Stomach (tissue), 9 donors: ENCODE measurements around the gene ANKFY1. TPM values are rescaled to one million over a fixed set of nuclear protein-coding genes. Genes with fewer than 3 reads are reported as not detected.

Source experiments
- DNase-seq, 2 donors: peaks; one replicate each; pipeline versions ENCODE4 v3.0.0 to v3.0.0-alpha.2; 2013 to 2019
- H3K27ac ChIP-seq, 5 donors: fragments of 200-600 bp in 4 of 5; sonication (generic) in 4 of 5; one replicate each; pipeline ENCODE4 v1.5.1; 2013 to 2019; ENCODE audit warnings: mild to moderate bottlenecking in 1 of 5, moderate library complexity in 1 of 5
- H3K27me3 ChIP-seq, 3 donors: fragments of 200-600 bp; sonication (generic); one replicate each; pipeline ENCODE4 v1.5.1; 2017 to 2019; ENCODE audit warnings: mixed run types in 1 of 3
- H3K36me3 ChIP-seq, 4 donors: fragments of 200-600 bp; sonication (generic); 1 replicate in 3 of 4; 2 replicates in 1 of 4; pipeline ENCODE4 v1.5.1; 2016 to 2019
- H3K4me1 ChIP-seq, 4 donors: fragments of 200-600 bp; sonication (generic); one replicate each; pipeline ENCODE4 v1.5.1; 2016 to 2019
- H3K4me3 ChIP-seq, 4 donors: fragments of 200-600 bp; sonication (generic) in 3 of 4; one replicate each; pipeline ENCODE4 v1.5.1; 2016 to 2019; ENCODE audit warnings: mild to moderate bottlenecking in 1 of 4
- H3K9me3 ChIP-seq, 4 donors: fragments of 200-600 bp; sonication (generic); one replicate each; pipeline ENCODE4 v1.5.1; 2016 to 2019
- CTCF ChIP-seq, 7 experiments: fragments of 450-650 bp in 4 of 7; fragments of 200-600 bp in 3 of 7; sonication (generic) in 3 of 7; IDR thresholded peaks; one replicate each; pipeline ENCODE4 v1.5.1; 2016 to 2019; ENCODE audit warnings: antibody characterized with exemption in 7 of 7, control low read depth in 2 of 7, mild to moderate bottlenecking in 1 of 7
- EP300 ChIP-seq: sonication (generic); formaldehyde crosslinking; IDR thresholded peaks from one replicate; pipeline ENCODE4 v1.6.1; 2017; ENCODE audit warnings: antibody characterized with exemption
- POLR2A ChIP-seq, 4 donors: fragments of 450-650 bp; IDR thresholded peaks; one replicate each; pipeline ENCODE4 v1.6.1; 2016; ENCODE audit warnings: antibody characterized with exemption in 4 of 4, control low read depth in 2 of 4, mild to moderate bottlenecking in 1 of 4, moderate library complexity in 1 of 4
- POLR2AphosphoS5 ChIP-seq, 3 donors: sonication (generic); formaldehyde crosslinking; IDR thresholded peaks; one replicate each; pipeline ENCODE4 v1.6.1; 2016; ENCODE audit warnings: antibody characterized with exemption in 3 of 3
- WGBS, 5 donors: extraction: QIAGEN DNeasy Blood & Tissue Kit in 3 of 5; methylation state at CpG; one replicate each; pipeline versions ENCODE4 v1.1.5 to v1.1.7; 2013 to 2018; 5-methylcytosine and 5-hydroxymethylcytosine counted together
- intact Hi-C: fragments of 100-400 bp; cut with DNase I; formaldehyde crosslinking; loops from one replicate; pipeline ENCODE4 v1.15.1; 2023; ENCODE audit warnings: low total_unique reads
- polyA plus RNA-seq, 3 donors: library from polyadenylated mRNA; stranded (reverse); fragments of 200-250 nt; gene quantifications; one replicate each; pipeline ENCODE4 v1.2.3, GENCODE V29; 2013
- total RNA-seq, 5 donors: library from RNA; depleted of rRNA; stranded (reverse); fragments of >200 nt; gene quantifications; one replicate each; pipeline versions ENCODE4 v1.1.0 to v1.2.3, GENCODE V29; 2014 to 2016
- donor health status: healthy with polysubstance abuse.
- donor health status: Bipolar disorder and iron deficiency.
- donor health status: healthy.

Gene ANKFY1
- total and polyA plus RNA-seq, 8 donors: 6.4 to 61.0 (median 39.2) TPM

GRCh38 chr17:4272972-4273368 lies 9.2 kb upstream of the ANKFY1 start:
- TF ChIP-seq CTCF (IDR thresholded peaks at IDR 0.05): no peak
- TF ChIP-seq POLR2AphosphoS5 (IDR thresholded peaks at IDR 0.05): no peak
- TF ChIP-seq POLR2A (IDR thresholded peaks at IDR 0.05): no peak
- TF ChIP-seq EP300: no peak
- no peak for DNase-seq
- 85 to 92% (median 88%) methylated on average over 4 of the region's 4 CpGs for WGBS, 5 donors
- H3K36me3 ChIP-seq: peaks cover 7 to 65% (median 40%) of the 10 kb centered on the region in 4 donors
- intact Hi-C loops: no loop called here
- H3K4me1 ChIP-seq: peaks cover 0 to 20% (median 10%) of the 10 kb centered on the region in 4 donors
- no peaks in the 10 kb centered on the region for H3K9me3 ChIP-seq
- H3K27me3 ChIP-seq: no peaks in the 10 kb centered on the region
- no peak overlapping the region for H3K4me3 ChIP-seq
- H3K27ac ChIP-seq: no peak overlapping the region

GRCh38 chr17:4272213-4272971 lies 8.6 kb upstream of the ANKFY1 start:
- H3K4me3 ChIP-seq: no peak overlapping the region
- no peak for DNase-seq
- H3K27ac ChIP-seq: no peak overlapping the region
- peaks cover 0 to 19% (median 8%) of the 10 kb centered on the region in 4 donors for H3K4me1 ChIP-seq
- H3K36me3 ChIP-seq: peaks cover 7 to 65% (median 41%) of the 10 kb centered on the region in 4 donors
- intact Hi-C loops: no loop called here
- no peaks in the 10 kb centered on the region for H3K27me3 ChIP-seq
- H3K9me3 ChIP-seq: no peaks in the 10 kb centered on the region
- 40 to 69% (median 48%) methylated on average over 6 of the region's 6 CpGs for WGBS, 5 donors
- TF ChIP-seq EP300 (no peak), CTCF (IDR thresholded peaks at IDR 0.05) (no peak), POLR2A (IDR thresholded peaks at IDR 0.05) (no peak), POLR2AphosphoS5 (IDR thresholded peaks at IDR 0.05) (no peak)

GRCh38 chr17:4270736-4271135 lies 7.0 kb upstream of the ANKFY1 start:
- no peak overlapping the region for H3K27ac ChIP-seq
- DNase-seq: no peak

GRCh38 chr17:4269915-4270314 lies 6.1 kb upstream of the ANKFY1 start:
- Histone ChIP-seq H3K27ac (no peak overlapping the region), H3K36me3 (peaks cover 7 to 49% (median 36%) of the 10 kb centered on the region in 4 donors), H3K4me1 (peaks cover 0 to 17% (median 6%) of the 10 kb centered on the region in 4 donors), H3K9me3 (no peaks in the 10 kb centered on the region), H3K4me3 (no peak overlapping the region), H3K27me3 (no peaks in the 10 kb centered on the region)
- WGBS, 5 donors: 86 to 97% (median 96%) methylated on average over 4 of the region's 4 CpGs
- intact Hi-C loops: no loop called here
- TF ChIP-seq CTCF (IDR thresholded peaks at IDR 0.05) (no peak), POLR2AphosphoS5 (IDR thresholded peaks at IDR 0.05) (no peak), EP300 (no peak), POLR2A (IDR thresholded peaks at IDR 0.05) (no peak)
- no peak for DNase-seq

More at GRCh38 chr17:4270736-4271135, 7.0 kb upstream of the ANKFY1 start:
- Histone ChIP-seq H3K4me1 (peaks cover 0 to 17% (median 6%) of the 10 kb centered on the region in 4 donors), H3K4me3 (no peak overlapping the region), H3K9me3 (no peaks in the 10 kb centered on the region), H3K27me3 (no peaks in the 10 kb centered on the region), H3K36me3 (peaks cover 7 to 52% (median 36%) of the 10 kb centered on the region in 4 donors)
- no peak for TF ChIP-seq POLR2A (IDR thresholded peaks at IDR 0.05)
- no peak for TF ChIP-seq POLR2AphosphoS5 (IDR thresholded peaks at IDR 0.05)
- no peak for TF ChIP-seq CTCF (IDR thresholded peaks at IDR 0.05)
- no peak for TF ChIP-seq EP300
- intact Hi-C loops: no loop called here
- 50 to 75% (median 60%) methylated on average over 3 of the region's 3 CpGs for WGBS, 5 donors
